DND-41 (cell line): ENCODE results near the gene CAPN14.

Experiments used
- ATAC-seq: fragments of 200-7000 bp; cut with Tn5 transposase; 3 replicates; pipeline ENCODE4 v1.9.1; 2021; ENCODE audit warnings: low read depth; ENCODE audit not compliant: insufficient read depth
- DNase-seq: peaks from one replicate; pipeline ENCODE4 v3.0.0-alpha.2; 2020
- H2AFZ ChIP-seq: 2 replicates; pipeline ENCODE4 v1.6.0; 2012; ENCODE audit warnings: low read depth, low read length
- H3K27ac ChIP-seq: 2 replicates; pipeline ENCODE4 v1.5.1; 2012; ENCODE audit warnings: low read length, inconsistent platforms
- H3K27me3 ChIP-seq: fragments of 200-600 bp; sonication (generic); 2 replicates; pipeline ENCODE4 v1.6.0; 2012; ENCODE audit warnings: low read length, mild to moderate bottlenecking, inconsistent platforms; ENCODE audit not compliant: insufficient read depth, poor library complexity
- H3K36me3 ChIP-seq: 2 replicates; pipeline ENCODE4 v1.5.1; 2012; ENCODE audit warnings: low read length, inconsistent platforms; ENCODE audit not compliant: insufficient read depth
- H3K4me1 ChIP-seq: 2 replicates; pipeline ENCODE4 v1.5.1; 2012; ENCODE audit warnings: mild to moderate bottlenecking, low read length; ENCODE audit not compliant: insufficient read depth
- H3K4me2 ChIP-seq: 2 replicates; pipeline ENCODE4 v1.6.0; 2012; ENCODE audit warnings: mild to moderate bottlenecking, moderate library complexity, low read length, inconsistent platforms; ENCODE audit not compliant: insufficient read depth
- H3K4me3 ChIP-seq, 2 experiments: fragments of 200-600 bp in 1 of 2; shearing (Covaris generic) in 1 of 2; 2 replicates each; pipeline ENCODE4 v1.5.1; 2012 to 2016; ENCODE audit warnings: inconsistent platforms in 2 of 2, low read length in 2 of 2, mild to moderate bottlenecking in 2 of 2, low read depth in 1 of 2, moderate library complexity in 1 of 2
- H3K79me2 ChIP-seq: 2 replicates; pipeline ENCODE4 v1.6.0; 2012; ENCODE audit warnings: low read length, inconsistent platforms; ENCODE audit not compliant: insufficient read depth
- H3K9ac ChIP-seq: 2 replicates; pipeline ENCODE4 v1.6.0; 2012; ENCODE audit warnings: low read depth, mild to moderate bottlenecking, inconsistent platforms, low read length, moderate library complexity
- H3K9me3 ChIP-seq: 2 replicates; pipeline ENCODE4 v1.5.1; 2012; ENCODE audit warnings: low read length, moderate library complexity, mild to moderate bottlenecking, inconsistent platforms; ENCODE audit not compliant: insufficient read depth, severe bottlenecking
- H4K20me1 ChIP-seq: 2 replicates; pipeline ENCODE4 v1.6.0; 2012; ENCODE audit warnings: low read length; ENCODE audit not compliant: insufficient read depth
- CTCF ChIP-seq: IDR thresholded peaks from 2 replicates; pipeline ENCODE4 v1.5.1; 2012; ENCODE audit warnings: borderline replicate concordance, low read length, moderate library complexity, mild to moderate bottlenecking; ENCODE audit not compliant: poor library complexity, severe bottlenecking; ENCODE audit errors: extremely low read depth
- EZH2 ChIP-seq: IDR thresholded peaks from 3 replicates; pipeline ENCODE4 v1.6.1; 2012; ENCODE audit warnings: borderline replicate concordance, low read depth, mild to moderate bottlenecking, moderate library complexity, low read length, inconsistent platforms; ENCODE audit not compliant: severe bottlenecking

Gene CAPN14

GRCh38 chr2:31142110-31142509 lies 75.2 kb downstream of the CAPN14 start:
- no peaks in the 10 kb centered on the region for H3K36me3 ChIP-seq
- TF ChIP-seq EZH2 = no peak
- no peak for TF ChIP-seq CTCF
- no peak overlapping the region for H2AFZ ChIP-seq
- no peaks in the 10 kb centered on the region for H3K9me3 ChIP-seq
- no peak overlapping the region for H3K4me3 ChIP-seq
- H3K27ac ChIP-seq = no peak overlapping the region
- H3K27me3 ChIP-seq = peaks cover 22% of the 10 kb centered on the region
- ATAC-seq = no peak
- no peaks in the 10 kb centered on the region for H3K79me2 ChIP-seq
- no peak overlapping the region for H3K4me2 ChIP-seq
- H3K9ac ChIP-seq = no peak overlapping the region
- H3K4me1 ChIP-seq = peaks cover 16% of the 10 kb centered on the region
- no peaks in the 10 kb centered on the region for H4K20me1 ChIP-seq
- DNase-seq = no peak

GRCh38 chr2:31141443-31142085 lies 75.8 kb downstream of the CAPN14 start:
- Histone ChIP-seq H3K9ac (no peak overlapping the region), H3K27me3 (peaks cover 27% of the 10 kb centered on the region), H3K9me3 (no peaks in the 10 kb centered on the region), H3K4me3 (no peak overlapping the region), H2AFZ (no peak overlapping the region), H3K4me1 (peaks cover 20% of the 10 kb centered on the region), H4K20me1 (no peaks in the 10 kb centered on the region), H3K27ac (no peak overlapping the region), H3K4me2 (no peak overlapping the region), H3K79me2 (no peaks in the 10 kb centered on the region), H3K36me3 (no peaks in the 10 kb centered on the region)
- no peak for DNase-seq
- no peak for ATAC-seq
- TF ChIP-seq CTCF = no peak
- no peak for TF ChIP-seq EZH2

- H3K27me3 ChIP-seq = peaks cover 38% of the 10 kb centered on the region
- H3K79me2 ChIP-seq = no peaks in the 10 kb centered on the region
- no peak overlapping the region for H3K4me2 ChIP-seq
- no peak overlapping the region for H2AFZ ChIP-seq
- no peak for DNase-seq
- H3K36me3 ChIP-seq = no peaks in the 10 kb centered on the region
- H3K9me3 ChIP-seq = no peaks in the 10 kb centered on the region
- H3K9ac ChIP-seq = no peak overlapping the region
- no peak overlapping the region for H3K4me3 ChIP-seq
- no peak for ATAC-seq
- TF ChIP-seq CTCF (no peak), EZH2 (no peak)
- no peak overlapping the region for H3K27ac ChIP-seq
- H3K4me1 ChIP-seq = peaks cover 20% of the 10 kb centered on the region
- no peaks in the 10 kb centered on the region for H4K20me1 ChIP-seq
These were observed 77.2 kb downstream of the CAPN14 start for GRCh38 chr2:31140151-31140550.

- TF ChIP-seq CTCF (no peak), EZH2 (no peak)
- peaks cover 38% of the 10 kb centered on the region for H3K27me3 ChIP-seq
- H4K20me1 ChIP-seq = no peaks in the 10 kb centered on the region
- no peak overlapping the region for H3K27ac ChIP-seq
- no peak overlapping the region for H3K4me3 ChIP-seq
- H2AFZ ChIP-seq = no peak overlapping the region
- H3K36me3 ChIP-seq = no peaks in the 10 kb centered on the region
- H3K79me2 ChIP-seq = no peaks in the 10 kb centered on the region
- no peak overlapping the region for H3K9ac ChIP-seq
- ATAC-seq = no peak
- H3K4me2 ChIP-seq = no peak overlapping the region
- DNase-seq = no peak
- H3K9me3 ChIP-seq = no peaks in the 10 kb centered on the region
- peaks cover 20% of the 10 kb centered on the region for H3K4me1 ChIP-seq
These were observed 77.6 kb downstream of the CAPN14 start for GRCh38 chr2:31139671-31140070.
